OCI-LY3 (cell line): Measurements from ENCODE around the gene FSTL5.
"Not testable (repeated sequence)": the region's sequence is repeated elsewhere in the genome, so short reads cannot be mapped to it uniquely, and the experiment has no call there.

ENCODE experiments used
- H2AFZ ChIP-seq: fragments of 200-600, 300-600 bp; shearing (Covaris generic); 2 replicates; pipeline ENCODE4 v1.6.0; 2014; ENCODE audit warnings: antibody characterized with exemption, low read depth, low read length
- H3K27ac ChIP-seq: fragments of 200-600, 300-600 bp; sonication (generic); 2 replicates; pipeline ENCODE4 v1.5.1; 2014; ENCODE audit warnings: mild to moderate bottlenecking, low read length, moderate library complexity, mixed read lengths
- H3K27me3 ChIP-seq: fragments of 200-600, 300-600 bp; sonication (generic); 2 replicates; pipeline ENCODE4 v1.6.1; 2014; ENCODE audit warnings: low read depth, low read length, mixed read lengths
- H3K36me3 ChIP-seq: fragments of 200-600, 300-600 bp; sonication (generic); replicated peaks from 2 replicates; pipeline ENCODE3; 2014; ENCODE audit warnings: low read depth, low read length, mixed read lengths
- H3K4me1 ChIP-seq: fragments of 300-600, 200-600 bp; sonication (generic); 2 replicates; pipeline ENCODE4 v1.6.1; 2014; ENCODE audit warnings: low read length, mixed read lengths
- H3K4me2 ChIP-seq: fragments of 200-600, 300-600 bp; sonication (generic); 2 replicates; pipeline ENCODE4 v1.6.1; 2014; ENCODE audit warnings: low read length, mixed read lengths
- H3K4me3 ChIP-seq: fragments of 300-600, 200-600 bp; sonication (generic); 2 replicates; pipeline ENCODE4 v1.5.1; 2014; ENCODE audit warnings: antibody characterized with exemption, mild to moderate bottlenecking, low read length, moderate library complexity
- H3K79me2 ChIP-seq: fragments of 300-600, 200-600 bp; shearing (Covaris generic); 2 replicates; pipeline ENCODE4 v1.6.1; 2014; ENCODE audit warnings: mild to moderate bottlenecking, low read length, mixed read lengths
- H3K9ac ChIP-seq: fragments of 300-600, 200-600 bp; shearing (Covaris generic); 2 replicates; pipeline ENCODE4 v1.6.0; 2014; ENCODE audit warnings: mild to moderate bottlenecking, low read length, moderate library complexity
- H3K9me3 ChIP-seq: fragments of 200-600, 300-600 bp; shearing (Covaris generic); 2 replicates; pipeline ENCODE4 v1.6.1; 2014; ENCODE audit warnings: low read length, mixed read lengths; ENCODE audit not compliant: insufficient read depth
- H4K20me1 ChIP-seq: fragments of 200-600, 300-600 bp; sonication (generic); 2 replicates; pipeline ENCODE4 v1.6.1; 2016; ENCODE audit warnings: low read length, mixed read lengths; ENCODE audit not compliant: insufficient read depth
- CTCF ChIP-seq: fragments of 200-600, 300-600 bp; sonication (generic); IDR thresholded peaks from 2 replicates; pipeline ENCODE4 v1.5.1; 2014; ENCODE audit warnings: antibody characterized with exemption, low read length, low read depth
- EZH2phosphoT487 ChIP-seq: fragments of 200-600 bp; shearing (Covaris generic); IDR thresholded peaks from 2 replicates; pipeline ENCODE4 v1.6.1; 2018; ENCODE audit warnings: antibody characterized with exemption, mixed run types, low read depth

FSTL5 gene

GRCh38 chr4:162163892-162164759 is at the start of gene FSTL5:
TSS of gene FSTL5 (minus strand) at chr4:162164000. CDS start at chr4:162111396, 52,604 bp downstream.
- H3K27ac ChIP-seq, result no peak within 1 kb of the TSS
- no peak within 1 kb of the TSS for H3K4me2 ChIP-seq
- no peaks in the 10 kb centered on the region for H3K36me3 ChIP-seq
- no peaks in the 10 kb centered on the region for H3K9me3 ChIP-seq
- no peaks in the 10 kb centered on the region for H3K27me3 ChIP-seq
- no peaks in the 10 kb centered on the region for H4K20me1 ChIP-seq
- no peak within 1 kb of the TSS for H3K9ac ChIP-seq
- H2AFZ ChIP-seq, result no peak within 1 kb of the TSS
- H3K79me2 ChIP-seq, result no peaks in the 10 kb centered on the region
- H3K4me1 ChIP-seq, result no peaks in the 10 kb centered on the region
- no peak for TF ChIP-seq CTCF
- TF ChIP-seq EZH2phosphoT487, result no peak
- H3K4me3 ChIP-seq, result no peak within 1 kb of the TSS

- Histone ChIP-seq H3K36me3 (no peaks in the 10 kb centered on the region), H3K4me1 (peaks cover 13% of the 10 kb centered on the region), H3K4me2 (no peak overlapping the region), H3K27me3 (no peaks in the 10 kb centered on the region), H3K79me2 (no peaks in the 10 kb centered on the region), H3K9ac (no peak overlapping the region), H3K9me3 (no peaks in the 10 kb centered on the region), H2AFZ (no peak overlapping the region), H4K20me1 (no peaks in the 10 kb centered on the region), H3K4me3 (no peak overlapping the region), H3K27ac (no peak overlapping the region)
- no peak for TF ChIP-seq EZH2phosphoT487
- TF ChIP-seq CTCF, result no peak
Measured at GRCh38 chr4:162209706-162210105, 45.9 kb upstream of the FSTL5 start.

- not testable (repeated sequence) for H3K27ac ChIP-seq, H3K36me3 ChIP-seq, H3K9me3 ChIP-seq, H4K20me1 ChIP-seq, H3K79me2 ChIP-seq, H3K9ac ChIP-seq, H3K4me2 ChIP-seq, H2AFZ ChIP-seq, H3K4me3 ChIP-seq, H3K4me1 ChIP-seq, H3K27me3 ChIP-seq
Measured at GRCh38 chr4:162203478-162203877, 39.7 kb upstream of the FSTL5 start.

- H4K20me1 ChIP-seq, result no peaks in the 10 kb centered on the region
- H3K4me1 ChIP-seq, result no peaks in the 10 kb centered on the region
- H3K4me3 ChIP-seq, result no peak overlapping the region
- H2AFZ ChIP-seq, result no peak overlapping the region
- no peaks in the 10 kb centered on the region for H3K9me3 ChIP-seq
- no peaks in the 10 kb centered on the region for H3K27me3 ChIP-seq
- no peak overlapping the region for H3K4me2 ChIP-seq
- no peak overlapping the region for H3K27ac ChIP-seq
- H3K79me2 ChIP-seq, result no peaks in the 10 kb centered on the region
- H3K36me3 ChIP-seq, result no peaks in the 10 kb centered on the region
- no peak for TF ChIP-seq EZH2phosphoT487
- no peak for TF ChIP-seq CTCF
- no peak overlapping the region for H3K9ac ChIP-seq
Measured at GRCh38 chr4:162201673-162202072, 37.9 kb upstream of the FSTL5 start.
